HG03045 (cell line): Measurements from ENCODE around the gene NUCB1.
A peak's percentile ranks its signal among the peaks of the same experiment; 100 is the strongest.
"Not testable (repeated sequence)": the region's sequence is repeated elsewhere in the genome, so short reads cannot be mapped to it uniquely, and the experiment has no call there.

Source experiments
- ATAC-seq: cut with Tn5 transposase; IDR thresholded peaks from one replicate; pipeline ENCODE4 v1.9.1; 2021; ENCODE audit warnings: mild to moderate bottlenecking, moderate library complexity; ENCODE audit not compliant: unreplicated experiment

NUCB1 gene

GRCh38 chr19:48899781-48900476 is at the start of gene NUCB1:
NUCB1 (plus strand) TSS chr19:48900312; CDS start chr19:48900797, 485 bp downstream.
- ATAC-seq = peak; percentile 88

- no peak for ATAC-seq
These were observed 47.8 kb upstream of the NUCB1 start for GRCh38 chr19:48852292-48852691.

GRCh38 chr19:48853483-48853882 is 46.6 kb upstream of the NUCB1 start:
- no peak for ATAC-seq

- no peak for ATAC-seq
These were observed 46.0 kb upstream of the NUCB1 start for GRCh38 chr19:48854103-48854502.

- ATAC-seq = no peak
These were observed 43.2 kb upstream of the NUCB1 start for GRCh38 chr19:48856921-48857320.

GRCh38 chr19:48858984-48859710 is 41.0 kb upstream of the NUCB1 start:
- no peak for ATAC-seq

- no peak for ATAC-seq
These were observed 40.2 kb upstream of the NUCB1 start for GRCh38 chr19:48859711-48860572.

- no peak for ATAC-seq
These were observed 38.8 kb upstream of the NUCB1 start for GRCh38 chr19:48861313-48861712.

GRCh38 chr19:48862827-48863226 is 37.3 kb upstream of the NUCB1 start:
- ATAC-seq = no peak

- ATAC-seq = no peak
These were observed 33.4 kb upstream of the NUCB1 start for GRCh38 chr19:48866692-48867091.

- no peak for ATAC-seq
These were observed 32.9 kb upstream of the NUCB1 start for GRCh38 chr19:48867123-48867745.

- no peak for ATAC-seq
These were observed 32.4 kb upstream of the NUCB1 start for GRCh38 chr19:48867746-48868113.

- ATAC-seq = no peak
These were observed 31.8 kb upstream of the NUCB1 start, which contains the start of gene PLEKHA4 for GRCh38 chr19:48868114-48868886. PLEKHA4 (minus strand) TSS chr19:48868617; CDS start chr19:48867620, 997 bp downstream.

- ATAC-seq = no peak
These were observed 30.1 kb upstream of the NUCB1 start for GRCh38 chr19:48870048-48870447.

GRCh38 chr19:48871471-48872181 is 28.5 kb upstream of the NUCB1 start:
- ATAC-seq = not testable (repeated sequence)

- no peak for ATAC-seq
These were observed 27.8 kb upstream of the NUCB1 start, which contains the start of gene PPP1R15A for GRCh38 chr19:48872182-48872883. PPP1R15A (plus strand) TSS chr19:48872421; CDS start chr19:48873234, 813 bp downstream.

- ATAC-seq = no peak
These were observed 27.1 kb upstream of the NUCB1 start for GRCh38 chr19:48872884-48873475.
